ENCODE results near the gene FOXJ2. TPM values are rescaled to one million over a fixed set of nuclear protein-coding genes. Genes with fewer than 3 reads are reported as not detected.

The FOXJ2 gene
- total and polyA plus RNA-seq, 10 of the 15 experiments (the other 5 are each of a cell fraction or from before 2014, with no cell fraction given): 1.4 to 9.3 (median 4.8) TPM

- Histone ChIP-seq H4K20me1 (ENCODE audit: control insufficient read depth, insufficient read depth) (no peaks in the 10 kb centered on the region), H3K4me2 (ENCODE audit: control insufficient read depth, insufficient read depth) (no peak overlapping the region), H3K4me3 (no peak overlapping the region), H3K79me2 (ENCODE audit: control insufficient read depth, insufficient read depth, low read length) (no peaks in the 10 kb centered on the region), H3K9ac (ENCODE audit: control insufficient read depth, insufficient read depth, low read length) (no peak overlapping the region), H3K9me3 (replicated peaks; ENCODE audit: control insufficient read depth, insufficient read depth, low read length) (no peaks in the 10 kb centered on the region), H2AFZ (ENCODE audit: control insufficient read depth, low read depth, low read length) (no peak overlapping the region), H3K27ac (ENCODE audit: control insufficient read depth, insufficient read depth) (no peak overlapping the region), H3K36me3 (ENCODE audit: control insufficient read depth in 2 of 2, insufficient read depth in 2 of 2, low read length in 1 of 2) (peaks cover 19 to 25% of the 10 kb centered on the region in 2 experiments), H3K27me3 (replicated peaks in 1 of 2; ENCODE audit: control insufficient read depth in 2 of 2, insufficient read depth in 2 of 2, low read length in 1 of 2) (no peaks in the 10 kb centered on the region), H3K4me1 (ENCODE audit: control insufficient read depth, insufficient read depth, low read length) (no peaks in the 10 kb centered on the region)
- TF ChIP-seq SMC3 (IDR thresholded peaks at IDR 0.05; ENCODE audit: borderline replicate concordance, low read length): no peak
- TF ChIP-seq DPF2 (IDR thresholded peaks at IDR 0.05): no peak
- TF ChIP-seq SMARCA5 (IDR thresholded peaks at IDR 0.05): no peak
- TF ChIP-seq FOXM1 (IDR thresholded peaks at IDR 0.05; ENCODE audit: low read depth, low read length): no peak
- TF ChIP-seq PAX5 (IDR thresholded peaks at IDR 0.05; ENCODE audit: borderline replicate concordance, low read depth, low read length): no peak
- TF ChIP-seq ATF2 (IDR thresholded peaks at IDR 0.05; ENCODE audit: low read length): no peak
- no peak for TF ChIP-seq EZH2 (IDR thresholded peaks at IDR 0.05; ENCODE audit: borderline replicate concordance, control insufficient read depth, low read depth, low read length)
- no peak for TF ChIP-seq KLF5 (IDR thresholded peaks at IDR 0.05; ENCODE audit: partially characterized antibody)
- no peak for TF ChIP-seq POLR2AphosphoS5 (IDR thresholded peaks at IDR 0.05; ENCODE audit: low read length)
- no peak for TF ChIP-seq NRF1 (conservative IDR thresholded peaks at IDR 0.05; ENCODE audit: low read depth, low read length)
- CTCF ChIA-PET: interaction anchor here (1.3 to 9.0 kb wide), 2 partner anchors 32 to 184 kb away, joined by 4 to 115 read pairs; partner anchors contain the start of gene NECAP1
- POLR2A ChIA-PET: no interaction called here
- FAIRE-seq (no peak), DNase-seq (ENCODE audit: low read depth, low spot score) (no peak), ATAC-seq (no peak)
- BruUV-seq (replicated peaks): no TSS peak
- RAD21 ChIA-PET (ENCODE audit: unreplicated experiment): no interaction called here
- in situ Hi-C loops (cut with MboI): no loop called here
- 100% methylated on average over 4 of the region's 5 CpGs for WGBS (ENCODE audit: insufficient coverage, insufficient replicate concordance, low lambda C conversion rate, missing lambda C conversion rate)
- SMC1A ChIA-PET (ENCODE audit: uncharacterized antibody, unreplicated experiment): interaction anchor here (1.8 kb wide), 1 partner anchor 30 kb away, joined by 7 read pairs; no protein-coding TSS in a partner anchor
- intact Hi-C loops (cut with micrococcal nuclease; ENCODE audit: unreplicated experiment): no loop called here
Measured at GRCh38 chr12:8047842-8048241, 15.3 kb downstream of the FOXJ2 start.
